ENCODE results near the gene CDKN2C. TPM values are rescaled to one million over a fixed set of nuclear protein-coding genes. Genes with fewer than 3 reads are reported as not detected.

CDKN2C gene
- total and polyA plus RNA-seq, 2 donors from 2014 or later: 12.5 to 16.6 TPM

GRCh38 chr1:50985094-50985493 is 15.0 kb downstream of the CDKN2C start:
- H3K4me1 ChIP-seq (ENCODE audit: control insufficient read depth in 2 of 3, insufficient read depth in 2 of 3, low read depth in 1 of 3, low read length in 3 of 3): no peaks in the 10 kb centered on the region
- no peak overlapping the region for H3K9ac ChIP-seq (ENCODE audit: low read length in 3 of 3)
- H3K36me3 ChIP-seq (ENCODE audit: control insufficient read depth in 2 of 3, insufficient read depth in 3 of 3, low read length in 3 of 3): no peaks in the 10 kb centered on the region
- H3K27ac ChIP-seq (ENCODE audit: low read depth in 2 of 2, low read length in 2 of 2): no peak overlapping the region
- TF ChIP-seq, protein P1, sequence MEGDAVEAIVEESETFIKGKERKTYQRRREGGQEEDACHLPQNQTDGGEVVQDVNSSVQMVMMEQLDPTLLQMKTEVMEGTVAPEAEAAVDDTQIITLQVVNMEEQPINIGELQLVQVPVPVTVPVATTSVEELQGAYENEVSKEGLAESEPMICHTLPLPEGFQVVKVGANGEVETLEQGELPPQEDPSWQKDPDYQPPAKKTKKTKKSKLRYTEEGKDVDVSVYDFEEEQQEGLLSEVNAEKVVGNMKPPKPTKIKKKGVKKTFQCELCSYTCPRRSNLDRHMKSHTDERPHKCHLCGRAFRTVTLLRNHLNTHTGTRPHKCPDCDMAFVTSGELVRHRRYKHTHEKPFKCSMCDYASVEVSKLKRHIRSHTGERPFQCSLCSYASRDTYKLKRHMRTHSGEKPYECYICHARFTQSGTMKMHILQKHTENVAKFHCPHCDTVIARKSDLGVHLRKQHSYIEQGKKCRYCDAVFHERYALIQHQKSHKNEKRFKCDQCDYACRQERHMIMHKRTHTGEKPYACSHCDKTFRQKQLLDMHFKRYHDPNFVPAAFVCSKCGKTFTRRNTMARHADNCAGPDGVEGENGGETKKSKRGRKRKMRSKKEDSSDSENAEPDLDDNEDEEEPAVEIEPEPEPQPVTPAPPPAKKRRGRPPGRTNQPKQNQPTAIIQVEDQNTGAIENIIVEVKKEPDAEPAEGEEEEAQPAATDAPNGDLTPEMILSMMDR (IDR thresholded peaks at IDR 0.05; ENCODE audit: borderline replicate concordance, extremely low read depth, insufficient read depth): no peak
- H3K4me3 ChIP-seq (ENCODE audit: low read length in 3 of 3): no peak overlapping the region
- intact Hi-C loops (cut with DNase I): no loop called here
- no peaks in the 10 kb centered on the region for H3K9me3 ChIP-seq (ENCODE audit: control insufficient read depth in 2 of 3, insufficient read depth in 1 of 3, low read length in 3 of 3)
- H3K27me3 ChIP-seq (ENCODE audit: control insufficient read depth, insufficient read depth, low read length): peaks cover 34% of the 10 kb centered on the region
- no peak for FAIRE-seq
- DNase-seq: no peak

DNA sequence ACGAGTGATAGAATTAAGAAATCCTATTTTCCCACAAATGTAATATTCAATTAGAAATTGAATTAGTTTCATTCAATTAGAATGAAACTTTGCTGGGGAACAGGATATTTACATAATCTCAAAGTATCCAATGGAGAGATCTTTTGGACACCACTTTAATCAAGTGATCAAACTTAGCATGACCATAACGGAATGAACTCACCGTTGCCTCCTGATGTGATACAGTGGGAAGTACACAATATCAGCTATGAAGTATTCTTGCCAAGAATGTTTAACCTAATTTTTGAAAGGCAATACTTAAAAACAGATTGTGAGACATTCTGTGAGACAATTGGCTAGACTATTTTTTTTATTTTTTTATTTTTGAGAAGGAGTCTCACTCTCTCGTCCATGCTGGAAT is 16.6 kb downstream of the CDKN2C start:
- no peaks in the 10 kb centered on the region for H3K9me3 ChIP-seq (ENCODE audit: control insufficient read depth in 2 of 3, insufficient read depth in 1 of 3, low read length in 3 of 3)
- H3K4me1 ChIP-seq (ENCODE audit: control insufficient read depth in 2 of 3, insufficient read depth in 2 of 3, low read depth in 1 of 3, low read length in 3 of 3): no peaks in the 10 kb centered on the region
- H3K36me3 ChIP-seq (ENCODE audit: control insufficient read depth in 2 of 3, insufficient read depth in 3 of 3, low read length in 3 of 3): no peaks in the 10 kb centered on the region
- no peak overlapping the region for H3K27ac ChIP-seq (ENCODE audit: low read depth in 2 of 2, low read length in 2 of 2)
- DNase-seq (no peak), FAIRE-seq (no peak)
- intact Hi-C loops (cut with DNase I): no loop called here
- peaks cover 22% of the 10 kb centered on the region for H3K27me3 ChIP-seq (ENCODE audit: control insufficient read depth, insufficient read depth, low read length)
- no peak overlapping the region for H3K9ac ChIP-seq (ENCODE audit: low read length in 3 of 3)
- TF ChIP-seq, protein P1 (IDR thresholded peaks at IDR 0.05; ENCODE audit: borderline replicate concordance, extremely low read depth, insufficient read depth): no peak
- no peak overlapping the region for H3K4me3 ChIP-seq (ENCODE audit: low read length in 3 of 3)

DNA sequence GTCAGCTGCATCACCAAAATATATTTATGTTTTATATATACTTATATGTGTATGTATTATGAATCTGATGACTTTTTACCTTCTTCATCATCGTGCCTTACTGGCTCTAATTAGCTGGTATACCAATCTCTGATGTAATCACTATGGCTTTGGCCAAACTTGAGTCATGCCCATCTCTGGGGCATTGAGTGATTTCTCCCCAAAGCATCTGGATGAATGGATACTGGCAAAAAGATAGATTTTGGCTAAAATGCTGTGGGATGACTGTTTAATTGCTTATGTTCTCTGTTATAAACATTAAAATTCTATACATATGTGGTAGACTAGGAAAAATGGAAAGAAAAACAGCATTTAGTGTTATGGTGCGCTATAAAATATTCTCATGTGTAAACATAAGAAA is 19.6 kb downstream of the CDKN2C start:
- TF ChIP-seq, protein P1 (IDR thresholded peaks at IDR 0.05; ENCODE audit: borderline replicate concordance, extremely low read depth, insufficient read depth): no peak
- H3K9ac ChIP-seq (ENCODE audit: low read length in 3 of 3): no peak overlapping the region
- no peaks in the 10 kb centered on the region for H3K9me3 ChIP-seq (ENCODE audit: control insufficient read depth in 2 of 3, insufficient read depth in 1 of 3, low read length in 3 of 3)
- no peak for FAIRE-seq
- H3K4me3 ChIP-seq (ENCODE audit: low read length in 3 of 3): no peak overlapping the region
- no peaks in the 10 kb centered on the region for H3K27me3 ChIP-seq (ENCODE audit: control insufficient read depth, insufficient read depth, low read length)
- H3K4me1 ChIP-seq (ENCODE audit: control insufficient read depth in 2 of 3, insufficient read depth in 2 of 3, low read depth in 1 of 3, low read length in 3 of 3): no peaks in the 10 kb centered on the region
- intact Hi-C loops (cut with DNase I): no loop called here
- DNase-seq: no peak
- no peaks in the 10 kb centered on the region for H3K36me3 ChIP-seq (ENCODE audit: control insufficient read depth in 2 of 3, insufficient read depth in 3 of 3, low read length in 3 of 3)
- H3K27ac ChIP-seq (ENCODE audit: low read depth in 2 of 2, low read length in 2 of 2): no peak overlapping the region
